H1 (cell line): ENCODE results near the gene ASF1B.

Experiments
- CTCF ChIP-seq, 3 experiments: IDR thresholded peaks; 1 replicate in 2 of 3; 2 replicates in 1 of 3; pipeline versions ENCODE4 v1.5.1 to v1.6.1; 2011; ENCODE audit warnings: low read length in 3 of 3, mild to moderate bottlenecking in 3 of 3, inconsistent platforms in 2 of 3, low read depth in 1 of 3, moderate library complexity in 1 of 3; ENCODE audit not compliant: insufficient read depth in 1 of 3; ENCODE audit errors: control extremely low read depth in 1 of 3
- RFX5 ChIP-seq: IDR thresholded peaks from 2 replicates; pipeline ENCODE4 v1.6.1; 2011; ENCODE audit warnings: low read depth, low read length, improper control_type of control experiment, borderline replicate concordance
- SP4 ChIP-seq: IDR thresholded peaks from 2 replicates; pipeline ENCODE4 v1.6.1; 2012; ENCODE audit warnings: low read length, inconsistent platforms

DNA sequence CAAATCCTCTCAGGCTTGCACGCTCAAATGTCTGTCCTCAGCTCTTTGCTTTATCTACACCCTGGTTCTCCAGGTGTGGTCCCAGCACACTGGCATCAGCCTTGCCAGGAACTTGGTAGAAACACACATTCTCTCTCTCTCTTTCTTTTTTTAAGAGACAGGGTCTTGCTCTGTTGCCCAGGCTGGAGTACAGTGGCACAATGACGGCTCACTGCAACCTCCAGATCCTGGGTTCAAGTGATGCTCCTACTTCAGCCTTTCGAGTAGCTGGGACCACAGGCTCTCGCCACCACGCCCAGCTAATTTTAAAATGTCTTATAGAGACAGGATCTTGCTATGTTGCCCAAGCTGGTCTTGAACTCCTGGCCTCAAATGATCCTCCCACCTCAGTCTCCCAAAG is 48.8 kb upstream of the ASF1B start:
- TF ChIP-seq CTCF (IDR thresholded peaks at IDR 0.05; ENCODE audit: control extremely low read depth in 1 of 3, insufficient read depth in 1 of 3, low read depth in 1 of 3, low read length in 3 of 3) (no peak), RFX5 (no peak), SP4 (no peak)
